Measurements from ENCODE around the gene SRI.
"Not testable (repeated sequence)": the region's sequence is repeated elsewhere in the genome, so short reads cannot be mapped to it uniquely, and the experiment has no call there.

Gene SRI

GRCh38 chr7:88219781-88220747, at the start of gene SRI:
TSS of gene SRI (minus strand) at chr7:88220038. CDS start at chr7:88220026, 12 bp downstream.
- FAIRE-seq, result no peak

GRCh38 chr7:88269586-88269985, 49.7 kb upstream of the SRI start:
- FAIRE-seq, result no peak

- FAIRE-seq, result no peak
Observed at GRCh38 chr7:88268858-88269257, 49.0 kb upstream of the SRI start.

- no peak for FAIRE-seq
Observed at GRCh38 chr7:88268051-88268450, 48.2 kb upstream of the SRI start.

GRCh38 chr7:88267421-88267820, 47.6 kb upstream of the SRI start:
- no peak for FAIRE-seq

GRCh38 chr7:88264987-88265386, 45.1 kb upstream of the SRI start:
- not testable (repeated sequence) for FAIRE-seq

GRCh38 chr7:88262562-88262961, 42.7 kb upstream of the SRI start:
- no peak for FAIRE-seq

GRCh38 chr7:88260719-88261118, 40.9 kb upstream of the SRI start:
- FAIRE-seq, result no peak

GRCh38 chr7:88259656-88260380, 40.0 kb upstream of the SRI start:
- no peak for FAIRE-seq

GRCh38 chr7:88258296-88258695, 38.5 kb upstream of the SRI start:
- FAIRE-seq, result not testable (repeated sequence)

GRCh38 chr7:88256906-88257305, 37.1 kb upstream of the SRI start:
- FAIRE-seq, result no peak

- no peak for FAIRE-seq
Observed at GRCh38 chr7:88254721-88255424, 35.0 kb upstream of the SRI start.

- FAIRE-seq, result no peak
Observed at GRCh38 chr7:88253640-88254039, 33.8 kb upstream of the SRI start.

- no peak for FAIRE-seq
Observed at GRCh38 chr7:88244258-88244657, 24.4 kb upstream of the SRI start.

- FAIRE-seq, result peak; percentile 98
Observed at GRCh38 chr7:88243345-88243909, 23.6 kb upstream of the SRI start.

GRCh38 chr7:88239852-88240251, 20.0 kb upstream of the SRI start:
- no peak for FAIRE-seq

- FAIRE-seq, result no peak
Observed at GRCh38 chr7:88233828-88234227, 14.0 kb upstream of the SRI start.

- no peak for FAIRE-seq
Observed at GRCh38 chr7:88230646-88231045, 10.8 kb upstream of the SRI start.

- FAIRE-seq, result no peak
Observed at GRCh38 chr7:88229302-88229995, 9.6 kb upstream of the SRI start.

GRCh38 chr7:88226886-88227516, 7.2 kb upstream of the SRI start:
- peak; percentile 89 for FAIRE-seq

GRCh38 chr7:88226201-88226600, 6.4 kb upstream of the SRI start:
- no peak for FAIRE-seq
